LHCN-M2 (cell line): ENCODE measurements around the gene TOP2A. TPM values are rescaled to one million over a fixed set of nuclear protein-coding genes. Genes with fewer than 3 reads are reported as not detected.
"Not testable (repeated sequence)": the region's sequence is repeated elsewhere in the genome, so short reads cannot be mapped to it uniquely, and the experiment has no call there.

Experiments used
- DNase-seq: peaks from one replicate; pipeline ENCODE4 v3.0.0-alpha.2; 2012; ENCODE audit warnings: low read depth
- total RNA-seq: library from RNA; depleted of rRNA; stranded (reverse); fragments of >200 nt; gene quantifications from 2 replicates; pipeline ENCODE4 v1.2.3, GENCODE V29; 2014

Gene TOP2A
- total RNA-seq, 1 experiment from 2014 or later, result 349 TPM

DNA sequence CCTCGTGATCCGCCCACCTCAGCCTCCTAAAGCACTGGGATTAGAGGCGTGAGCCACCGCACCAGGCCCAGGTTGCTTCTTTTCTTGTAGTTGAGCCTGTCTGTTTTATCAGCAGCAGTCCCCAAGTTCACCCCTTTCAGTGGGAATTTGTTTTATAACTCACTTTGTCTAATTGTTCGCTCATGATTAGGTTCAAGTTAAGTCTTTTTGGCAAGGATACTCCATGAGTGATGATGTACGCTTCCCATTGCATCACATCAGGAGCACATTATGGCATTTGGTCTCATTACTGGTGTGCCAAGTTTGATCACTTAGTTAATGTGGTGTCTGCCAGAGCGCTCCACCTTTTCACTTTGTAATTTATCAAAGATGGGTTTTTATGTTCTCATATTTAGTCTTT, 38.7 kb downstream of the TOP2A start:
- DNase-seq, result no peak

DNA sequence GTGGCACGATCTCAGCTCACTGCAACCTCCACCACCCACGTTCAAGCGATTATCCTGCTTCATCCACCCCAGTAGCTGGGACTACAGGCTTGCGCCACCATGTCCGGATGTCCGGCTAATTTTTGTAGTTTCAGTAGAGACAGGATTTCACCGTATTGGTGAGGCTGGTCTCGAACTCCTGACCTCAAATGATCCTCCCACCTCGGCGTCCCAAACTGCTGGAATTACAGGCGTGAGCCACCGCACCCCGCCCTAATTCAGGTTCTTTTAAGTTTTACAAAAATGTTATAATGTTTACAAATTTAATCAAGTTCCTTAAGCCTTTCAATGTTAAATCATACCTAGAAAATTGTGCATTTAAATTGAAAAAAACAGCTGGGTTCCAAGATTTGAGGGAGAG, 39.9 kb downstream of the TOP2A start:
- no peak for DNase-seq

DNA sequence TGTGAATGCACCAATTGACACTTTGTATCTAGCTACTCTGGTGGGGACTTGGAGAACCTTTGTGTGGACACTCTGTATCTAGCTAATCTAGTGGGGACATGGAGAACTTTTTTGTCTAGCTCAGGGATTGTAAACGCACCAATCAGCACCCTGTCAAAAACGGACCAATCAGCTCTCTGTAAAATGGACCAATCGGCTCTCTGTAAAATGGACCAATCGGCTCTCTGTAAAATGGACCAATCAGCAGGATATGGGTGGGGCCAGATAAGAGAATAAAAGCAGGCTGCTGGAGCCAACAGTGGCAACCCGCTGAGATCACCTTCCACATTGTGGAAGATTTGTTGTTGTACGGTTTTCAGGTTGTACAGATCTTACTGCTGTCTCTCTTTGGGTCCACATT, 41.2 kb downstream of the TOP2A start:
- DNase-seq, result not testable (repeated sequence)

DNA sequence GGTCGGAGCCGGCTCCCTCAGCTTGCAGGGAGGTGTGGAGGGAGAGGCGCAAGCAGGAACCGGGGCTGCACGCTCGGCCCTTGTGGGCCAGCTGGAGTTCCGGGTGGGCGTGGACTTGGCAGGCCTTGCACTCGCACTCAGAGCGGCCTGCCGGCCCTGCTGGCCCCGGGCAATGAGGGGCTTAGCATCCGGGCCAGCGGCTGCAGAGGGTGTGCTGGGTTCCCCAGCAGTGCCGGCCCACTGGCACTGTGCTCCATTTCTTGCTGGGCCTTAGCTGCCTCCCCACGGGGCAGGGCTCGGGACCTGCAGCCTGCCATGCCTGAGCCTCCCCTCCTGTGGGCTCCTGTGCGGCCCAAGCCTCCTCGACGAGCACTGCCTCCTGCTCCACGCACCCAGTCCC, 41.9 kb downstream of the TOP2A start:
- DNase-seq, result not testable (repeated sequence)

DNA sequence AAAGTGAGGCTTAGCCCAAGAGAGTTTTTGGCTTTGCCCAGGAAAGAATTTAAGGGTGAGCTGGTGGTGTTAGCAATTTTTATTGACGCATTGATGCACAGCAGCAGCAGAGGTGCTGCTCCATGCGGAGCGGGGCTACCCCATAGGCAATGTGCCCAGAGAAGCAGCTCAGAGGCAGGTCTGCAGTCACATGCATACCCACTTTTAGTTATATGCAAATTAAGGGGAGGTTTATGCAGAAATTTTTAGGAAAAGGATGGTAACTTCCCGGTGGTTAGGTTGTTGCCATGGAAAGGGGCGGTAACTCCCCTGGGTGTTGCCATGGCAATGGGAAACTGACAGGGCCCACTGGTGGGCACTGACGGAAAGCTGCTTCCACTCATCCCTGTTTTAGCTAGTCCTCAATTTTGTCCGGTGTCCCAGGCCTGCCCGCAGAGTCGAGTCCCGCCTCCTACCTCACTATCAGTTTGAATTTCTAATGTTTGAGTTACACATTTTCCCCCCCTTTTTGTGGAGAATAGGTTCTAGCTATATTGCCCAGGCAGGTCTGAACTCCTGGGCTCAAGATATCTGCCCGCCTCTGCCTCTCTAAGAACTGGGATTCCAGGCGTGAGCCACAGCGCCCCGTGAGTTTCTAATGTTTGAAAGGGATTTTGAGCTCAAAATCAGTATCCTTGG, 42.7 kb downstream of the TOP2A start:
- DNase-seq, result no peak

DNA sequence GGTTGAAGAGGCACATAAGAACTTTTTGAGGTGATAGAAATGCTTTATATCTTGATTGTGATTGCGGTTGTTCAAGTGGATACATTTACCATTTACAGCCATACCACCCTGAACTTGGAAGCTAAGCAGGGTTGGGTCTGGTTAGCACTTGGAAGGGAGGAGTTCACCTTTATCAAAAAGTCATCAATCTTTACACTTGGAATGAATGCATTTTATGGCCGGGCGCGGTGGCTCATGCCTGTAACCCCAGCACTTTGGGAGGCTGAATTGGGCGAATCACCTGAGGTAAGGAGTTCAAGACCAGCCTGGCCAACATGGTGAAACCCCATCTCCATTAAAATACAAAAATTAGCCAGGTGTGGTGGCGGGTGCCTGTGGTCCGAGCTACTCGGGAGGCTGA, 43.7 kb downstream of the TOP2A start:
- no peak for DNase-seq

DNA sequence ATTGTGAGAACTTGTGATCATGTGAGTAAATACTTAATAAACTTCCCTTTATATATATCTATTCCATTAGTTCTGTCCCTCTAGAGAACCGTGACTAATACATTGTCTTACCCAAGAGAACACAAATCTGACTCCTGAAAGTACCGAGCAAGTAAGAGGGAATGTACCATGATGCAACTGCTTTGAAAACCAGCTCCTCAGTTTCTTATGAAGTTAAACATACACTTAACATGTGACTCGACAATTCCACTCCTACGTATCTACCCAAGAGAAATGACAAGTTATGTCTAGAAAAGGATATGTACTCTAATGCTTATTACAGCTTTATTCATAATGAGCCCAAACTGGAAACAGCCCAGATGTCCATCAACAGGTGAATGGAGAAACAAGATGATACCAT, 44.4 kb downstream of the TOP2A start:
- DNase-seq, result peak; percentile 55

DNA sequence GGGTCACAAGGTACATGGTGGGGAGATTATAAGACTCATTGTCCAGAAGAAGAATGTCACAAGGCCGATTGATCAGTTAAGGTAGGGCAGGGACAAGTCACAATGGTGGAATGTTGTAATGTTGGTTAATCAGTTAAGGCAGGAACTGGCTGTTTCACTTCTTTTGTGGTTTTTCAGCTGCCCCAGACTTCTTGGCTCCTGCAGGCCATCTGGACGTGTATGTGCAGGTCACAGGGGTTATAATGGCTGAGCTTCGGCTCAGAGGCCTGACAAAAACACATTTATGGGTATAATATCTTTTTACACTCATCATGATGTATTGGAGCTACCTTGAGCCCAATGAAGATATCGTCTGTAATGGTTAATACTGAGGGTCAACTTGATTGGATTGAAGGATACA, 45.1 kb downstream of the TOP2A start:
- DNase-seq, result peak; percentile 13

DNA sequence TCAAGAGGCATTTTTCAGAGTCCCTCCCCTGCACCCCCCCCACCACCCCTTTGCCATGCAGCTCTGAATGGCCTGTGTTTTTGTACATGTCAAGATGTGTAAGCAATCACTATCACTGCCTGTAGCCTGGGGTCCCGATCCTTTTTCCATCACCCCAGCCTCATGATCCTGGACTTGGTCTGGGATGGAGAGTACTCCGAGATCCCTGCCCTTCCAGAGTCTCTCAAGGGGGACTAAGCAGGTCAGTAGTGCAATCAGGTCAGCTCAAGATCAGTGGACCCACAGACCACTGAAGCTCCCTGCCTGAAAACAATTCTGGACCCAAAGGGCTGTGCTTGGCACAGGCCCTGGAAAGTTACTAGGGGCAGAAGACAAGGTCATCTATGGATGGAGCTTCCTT, 45.7 kb downstream of the TOP2A start:
- no peak for DNase-seq

DNA sequence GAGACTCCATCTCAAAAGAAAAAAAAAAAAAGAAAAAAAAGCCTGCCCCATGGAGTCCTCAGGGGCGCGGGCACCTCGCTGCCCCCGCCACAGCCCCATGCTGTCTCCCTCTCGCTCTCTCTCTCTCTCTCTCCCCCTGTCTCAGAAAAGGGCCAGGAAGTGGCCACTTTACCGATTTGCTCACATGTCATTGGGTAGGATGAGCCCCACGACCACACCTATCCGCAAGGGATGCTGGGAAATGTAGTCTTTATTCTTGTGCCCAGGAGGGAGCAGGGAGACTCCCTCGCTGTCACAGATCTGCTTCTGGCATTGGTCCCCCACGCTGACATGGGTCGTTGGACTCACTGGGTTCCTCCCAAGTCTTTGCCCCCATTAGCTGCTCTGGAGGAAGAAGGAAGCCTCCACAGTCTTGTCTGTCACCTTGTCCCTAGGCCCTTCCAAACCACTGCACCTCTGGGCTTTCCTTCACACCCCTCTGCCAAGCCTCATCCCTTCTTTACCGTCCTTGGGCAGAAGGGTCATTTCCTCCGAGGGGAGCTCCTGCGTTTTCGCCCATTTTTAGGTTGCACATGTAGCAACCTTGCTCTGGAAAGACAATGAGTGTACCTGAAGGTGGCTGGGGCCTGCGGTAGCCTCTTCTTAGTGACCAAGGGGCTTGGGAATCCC, 46.3 kb downstream of the TOP2A start:
- no peak for DNase-seq

DNA sequence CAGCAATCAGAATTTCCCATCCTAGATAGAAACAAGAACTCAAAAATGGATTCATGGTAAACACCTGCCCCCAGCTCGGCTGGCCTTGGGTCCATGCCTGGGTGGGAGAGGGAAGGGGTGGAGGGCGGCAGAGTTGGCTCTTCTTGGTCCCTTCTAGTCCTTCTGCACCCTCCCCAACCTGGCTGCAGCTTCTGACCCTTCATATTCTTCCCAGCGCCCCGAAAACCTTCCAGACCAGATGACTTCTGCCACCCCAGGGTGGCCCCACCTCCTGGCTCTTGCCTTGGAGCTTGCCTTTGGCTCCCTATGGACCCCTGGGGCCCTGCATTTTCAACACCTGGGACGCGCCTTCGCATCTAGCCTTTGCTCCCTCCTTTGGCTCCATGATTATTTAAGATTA, 47.8 kb downstream of the TOP2A start:
- DNase-seq, result no peak

DNA sequence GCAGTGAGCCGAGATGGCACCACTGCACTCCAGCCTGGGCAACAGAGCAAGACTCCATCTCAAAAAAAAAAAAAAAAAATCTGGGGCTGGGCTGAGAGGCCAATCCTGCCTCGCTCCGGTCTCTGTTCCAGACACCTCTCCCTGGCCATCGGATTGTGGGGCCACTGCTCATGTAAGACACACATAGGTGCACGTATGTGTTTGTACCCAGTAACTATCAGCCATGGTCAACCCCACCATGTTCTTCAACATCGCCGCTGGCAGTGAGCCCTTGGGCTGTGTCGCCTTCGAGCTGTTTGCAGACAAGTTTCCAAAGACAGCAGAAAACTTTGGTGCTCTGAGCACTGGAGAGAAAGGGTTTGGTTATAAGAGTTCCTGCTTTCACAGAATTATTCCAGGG, 50.0 kb downstream of the TOP2A start:
- DNase-seq, result not testable (repeated sequence)

DNA sequence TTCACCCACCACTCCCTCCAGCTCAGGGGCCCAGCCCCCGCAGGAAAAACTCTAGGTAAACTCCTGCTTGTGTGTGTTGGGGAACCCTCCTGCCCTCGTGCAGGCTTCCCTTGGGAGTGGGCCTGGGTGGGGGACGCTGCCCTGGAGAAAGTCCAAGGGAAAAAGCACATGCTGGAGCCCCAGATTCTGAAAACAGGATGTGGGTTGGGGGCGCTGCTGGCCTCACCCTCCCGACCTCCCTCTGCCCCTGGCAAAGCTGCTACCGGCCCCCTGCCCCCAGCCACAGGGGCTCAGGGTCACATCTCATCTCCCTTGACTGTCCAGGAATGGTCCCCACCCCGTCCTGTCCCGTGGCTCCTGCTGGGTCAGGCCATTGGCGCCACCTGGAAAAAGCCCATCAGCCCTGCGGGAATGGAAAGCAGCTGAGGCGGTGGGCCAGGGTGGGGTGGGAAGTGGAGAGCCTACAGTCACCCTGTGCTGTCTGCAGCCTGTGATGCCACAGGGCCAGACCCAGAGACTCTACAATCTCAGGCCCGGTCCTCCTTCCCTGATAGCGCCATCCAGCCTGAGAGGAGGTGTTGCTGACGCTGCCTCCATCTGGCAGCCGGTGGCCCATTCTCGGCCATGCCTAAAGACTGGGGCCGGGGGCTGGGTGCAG, 50.7 kb downstream of the TOP2A start:
- DNase-seq, result no peak

DNA sequence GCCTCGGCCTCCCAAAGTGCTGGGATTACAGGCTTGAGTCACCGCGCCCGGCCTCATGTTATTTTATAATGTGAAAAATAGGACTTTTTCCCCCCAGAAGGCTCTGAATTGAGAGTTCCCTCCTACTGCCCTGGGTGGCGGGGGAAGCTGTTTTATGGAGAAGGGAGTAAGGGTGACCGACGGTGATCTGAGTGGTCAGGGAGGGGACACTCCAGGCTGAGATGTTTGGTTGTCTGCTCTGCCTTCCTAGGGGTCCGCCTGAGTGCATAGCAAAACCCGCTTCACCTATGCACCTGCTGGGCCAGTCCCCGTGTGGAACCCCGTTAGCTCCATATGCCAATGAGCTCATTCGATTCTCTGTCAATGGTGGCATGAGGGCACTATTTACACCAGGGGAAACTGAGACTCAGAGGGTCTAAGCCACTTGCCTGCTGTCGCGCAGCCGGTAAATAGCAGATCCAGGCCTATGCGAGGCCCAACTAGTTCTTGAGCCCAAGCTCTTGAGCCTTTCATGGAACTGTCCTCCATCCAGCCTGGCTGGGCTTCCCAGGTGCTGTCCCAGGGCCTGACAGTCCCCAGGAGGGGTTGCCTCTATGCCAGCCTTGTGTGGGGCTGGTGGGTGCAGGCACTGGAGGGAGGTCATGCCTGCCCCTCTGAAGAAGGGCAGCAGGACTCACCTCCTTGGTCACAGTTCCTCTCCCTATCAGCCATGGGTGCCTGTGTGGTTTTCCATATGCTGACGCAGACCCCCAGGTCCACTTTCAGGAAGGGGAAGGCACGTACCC, 51.4 kb downstream of the TOP2A start:
- no peak for DNase-seq

DNA sequence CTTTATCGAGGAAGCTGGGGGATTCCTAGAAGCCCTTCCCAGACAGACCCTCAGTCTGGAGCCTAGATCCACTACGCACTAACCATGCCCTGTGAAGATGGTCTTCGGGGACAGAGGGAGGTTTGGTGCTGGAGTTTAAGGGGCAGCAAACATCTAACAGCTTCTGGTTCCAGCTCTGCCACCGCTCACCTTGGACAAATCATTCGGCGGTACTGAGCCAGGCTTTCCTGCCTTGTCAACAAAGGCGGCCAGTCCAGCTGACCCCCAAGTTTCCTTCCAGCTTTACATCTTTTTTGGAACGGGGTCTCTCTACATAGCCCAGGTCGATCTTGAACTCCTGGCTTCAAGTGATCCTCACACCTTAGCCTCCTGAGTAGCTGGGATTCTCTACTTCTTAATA, 52.8 kb downstream of the TOP2A start:
- DNase-seq, result no peak

DNA sequence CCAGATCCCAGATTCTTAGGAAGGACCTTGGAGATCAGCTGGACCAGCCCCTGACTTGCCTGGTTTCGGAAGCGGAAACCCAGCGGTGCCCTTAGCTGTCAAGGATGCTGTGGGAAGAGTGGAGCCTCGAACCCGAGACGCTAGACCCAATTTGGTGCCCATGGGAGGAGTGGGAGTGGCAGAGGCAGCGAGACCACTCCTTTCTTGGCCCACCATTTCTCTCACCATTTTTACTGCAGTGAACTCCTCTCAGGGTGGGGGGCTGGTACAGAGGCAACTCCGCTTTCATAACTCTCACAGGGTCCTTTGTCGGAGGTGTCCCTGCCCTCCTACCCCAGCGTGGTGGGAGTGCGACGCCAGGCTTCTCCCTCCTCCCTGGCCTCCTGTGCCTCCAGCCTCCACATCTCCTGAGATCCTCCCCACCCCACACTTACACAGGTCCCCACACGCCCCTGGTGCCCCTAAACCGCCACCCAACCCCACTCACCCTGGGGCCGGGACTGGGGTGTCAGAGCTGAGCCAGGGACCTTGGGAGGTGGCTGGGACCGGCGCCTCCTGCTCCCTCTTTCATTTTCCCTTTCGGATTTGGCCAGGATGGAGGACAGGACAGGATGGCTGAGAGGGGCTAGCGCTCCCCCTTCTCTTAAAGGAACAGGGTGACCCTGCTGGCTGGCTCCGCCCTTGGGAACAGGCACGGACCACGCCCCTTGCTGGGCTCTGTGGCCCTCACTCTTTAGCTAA, 53.4 kb downstream of the TOP2A start, which contains the start of gene GJD3:
TSS of gene GJD3 (minus strand) at position 617 of the 741 bp plus-strand sequence. CDS start 922 bp downstream, outside the sequence.
- no peak for DNase-seq

DNA sequence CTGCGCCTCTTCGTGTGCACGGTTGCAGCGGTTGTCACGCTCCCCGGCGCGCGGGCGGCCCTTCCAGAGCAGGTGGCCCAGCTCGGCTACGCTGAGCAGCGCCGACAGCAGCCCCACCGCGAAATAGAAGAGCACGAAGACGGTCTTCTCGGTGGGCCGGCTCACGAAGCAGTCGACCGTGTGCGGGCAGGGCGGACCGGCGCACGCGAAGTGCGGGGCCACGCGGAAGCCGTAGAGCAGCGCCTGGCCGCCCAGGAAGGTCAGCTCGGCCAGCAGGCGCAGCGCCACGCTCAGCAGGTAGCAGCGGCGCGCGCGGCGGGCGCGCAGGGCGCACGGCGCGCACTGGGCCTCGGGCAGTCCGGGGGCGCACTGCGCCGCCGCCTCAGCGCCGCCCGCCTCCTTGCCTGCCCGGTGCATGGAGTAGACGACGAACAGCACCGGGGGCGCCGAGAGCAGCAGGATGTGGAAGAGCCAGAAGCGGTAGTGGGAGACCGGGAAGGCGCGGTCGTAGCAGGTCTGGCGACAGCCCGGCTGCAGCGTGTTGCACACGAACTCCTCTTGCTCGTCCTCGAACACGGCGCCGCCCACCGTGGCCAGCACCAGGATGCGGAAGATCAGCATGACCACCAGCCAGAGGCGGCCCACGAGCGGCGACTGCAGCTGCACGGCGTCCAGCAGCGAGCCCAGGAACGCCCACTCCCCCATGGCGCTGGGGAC, 54.4 kb downstream of the TOP2A start:
- DNase-seq, result no peak

DNA sequence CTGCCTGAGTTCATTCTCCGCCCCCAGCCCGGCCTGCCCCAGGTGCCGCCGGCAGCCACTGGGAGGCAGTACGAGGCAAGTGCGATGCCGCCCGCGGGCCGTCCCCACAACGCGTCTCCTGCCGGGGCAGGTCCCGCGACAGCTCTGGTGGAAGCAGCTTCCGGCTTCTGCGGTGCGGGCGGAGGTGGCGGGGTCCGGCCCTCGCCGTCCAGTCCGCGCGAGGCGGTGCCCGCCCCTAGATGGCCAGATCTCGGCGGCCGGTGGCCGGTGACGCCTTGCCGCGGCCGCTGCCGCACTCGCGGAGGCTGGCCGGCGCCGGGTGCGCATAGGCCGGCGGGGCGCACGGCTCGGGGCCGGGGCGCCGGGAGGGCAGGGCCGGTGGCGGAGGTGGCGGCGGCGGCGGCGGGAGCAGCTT, 55.0 kb downstream of the TOP2A start:
- peak; percentile 58 for DNase-seq

DNA sequence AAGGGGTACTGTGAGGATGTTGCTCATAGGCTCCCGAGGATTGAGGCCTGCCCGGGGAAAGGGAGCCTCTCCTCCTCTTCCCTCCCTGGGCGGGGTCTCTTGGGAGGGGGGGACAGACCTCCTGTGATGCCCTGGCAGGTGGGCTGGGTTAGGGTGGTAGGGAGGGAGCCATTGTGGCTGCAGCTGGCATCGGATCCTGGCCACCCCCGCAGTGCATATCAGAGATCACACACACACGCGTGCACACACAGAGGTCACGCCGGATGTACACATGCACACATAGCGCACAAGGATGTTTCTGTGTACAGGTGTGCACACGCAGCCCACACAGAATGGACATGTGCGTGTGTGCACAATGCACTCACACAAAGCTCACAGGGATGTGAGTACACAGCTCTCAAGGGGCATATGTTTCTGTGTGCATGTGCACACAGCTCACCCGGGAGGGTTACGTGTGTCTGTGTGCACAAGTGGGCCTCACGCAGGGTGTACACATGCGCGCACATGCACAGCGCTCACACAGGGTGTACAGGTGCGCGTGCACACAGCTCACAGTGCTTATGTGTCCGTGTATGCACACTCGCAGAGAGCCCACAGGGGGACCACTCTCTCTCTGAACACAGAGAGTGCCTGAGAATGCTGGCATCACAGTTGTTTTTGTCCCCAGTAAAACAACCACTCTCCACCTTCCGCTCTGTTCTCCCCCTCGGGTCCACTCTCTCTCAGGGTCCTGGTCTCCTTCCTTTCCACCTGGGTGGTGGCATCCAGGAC, 55.6 kb downstream of the TOP2A start:
- DNase-seq, result no peak
